Breast epithelium (tissue), 3 donors: ENCODE measurements around the gene THOC6.

Source experiments
- POLR2A ChIP-seq: fragments of 450-650 bp; IDR thresholded peaks from one replicate; pipeline ENCODE4 v1.6.1; 2016; ENCODE audit warnings: antibody characterized with exemption, mild to moderate bottlenecking, moderate library complexity
- POLR2AphosphoS5 ChIP-seq, 3 donors: sonication (generic); formaldehyde crosslinking; IDR thresholded peaks; one replicate each; pipeline ENCODE4 v1.6.1; 2017; ENCODE audit warnings: antibody characterized with exemption in 3 of 3
- TF ChIP-seq, protein P1 (sequence below), 3 donors: fragments of 450-650 bp; IDR thresholded peaks; one replicate each; pipeline ENCODE4 v1.5.1; 2016 to 2017; ENCODE audit warnings: antibody characterized with exemption in 3 of 3, mild to moderate bottlenecking in 3 of 3, moderate library complexity in 3 of 3

DNA sequence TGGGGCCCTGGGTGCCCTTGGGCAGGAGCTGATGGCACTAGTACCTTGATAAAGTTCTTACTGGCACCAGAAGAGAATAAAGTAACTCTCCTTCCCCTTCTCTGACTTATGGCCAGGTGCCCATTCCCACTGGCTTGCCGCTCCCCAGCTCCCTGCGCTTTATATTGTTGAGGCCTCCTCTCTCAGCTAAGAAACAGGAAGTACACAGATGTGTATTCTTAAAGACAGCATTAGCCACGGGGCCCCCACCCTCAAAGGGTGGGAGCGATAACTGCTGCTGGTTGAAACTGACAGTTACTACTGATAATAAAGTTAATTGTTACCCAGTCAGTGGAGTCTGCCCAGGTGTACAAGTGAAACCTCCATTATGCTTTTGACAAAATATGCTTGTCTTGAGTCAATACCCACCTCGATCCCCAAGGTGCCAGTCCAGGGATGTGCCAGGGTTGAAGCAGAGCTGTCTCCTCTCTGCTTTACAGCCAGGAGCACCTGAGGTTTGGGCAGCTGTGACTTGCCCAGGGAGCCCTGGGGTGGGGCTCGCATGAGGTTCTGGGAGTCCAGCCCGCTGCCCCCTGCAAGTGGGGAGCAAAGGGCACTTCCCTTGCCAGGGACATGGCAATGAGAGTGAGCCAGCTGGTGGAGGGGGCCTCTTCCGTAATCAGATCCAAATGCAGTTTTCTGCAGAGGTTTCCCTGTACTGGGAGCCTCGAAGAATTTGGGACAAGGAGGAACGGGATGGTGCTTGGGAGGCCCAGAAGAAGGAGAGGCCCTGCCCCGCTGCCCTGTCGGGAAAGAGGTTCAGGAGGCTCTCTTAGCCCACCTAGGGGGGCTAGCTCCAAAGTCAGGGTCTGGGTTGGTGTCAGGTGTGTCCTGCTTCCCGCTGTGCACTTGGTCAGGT, 16.5 kb upstream of the THOC6 start:
- no peak for TF ChIP-seq POLR2A
- TF ChIP-seq, protein P1, sequence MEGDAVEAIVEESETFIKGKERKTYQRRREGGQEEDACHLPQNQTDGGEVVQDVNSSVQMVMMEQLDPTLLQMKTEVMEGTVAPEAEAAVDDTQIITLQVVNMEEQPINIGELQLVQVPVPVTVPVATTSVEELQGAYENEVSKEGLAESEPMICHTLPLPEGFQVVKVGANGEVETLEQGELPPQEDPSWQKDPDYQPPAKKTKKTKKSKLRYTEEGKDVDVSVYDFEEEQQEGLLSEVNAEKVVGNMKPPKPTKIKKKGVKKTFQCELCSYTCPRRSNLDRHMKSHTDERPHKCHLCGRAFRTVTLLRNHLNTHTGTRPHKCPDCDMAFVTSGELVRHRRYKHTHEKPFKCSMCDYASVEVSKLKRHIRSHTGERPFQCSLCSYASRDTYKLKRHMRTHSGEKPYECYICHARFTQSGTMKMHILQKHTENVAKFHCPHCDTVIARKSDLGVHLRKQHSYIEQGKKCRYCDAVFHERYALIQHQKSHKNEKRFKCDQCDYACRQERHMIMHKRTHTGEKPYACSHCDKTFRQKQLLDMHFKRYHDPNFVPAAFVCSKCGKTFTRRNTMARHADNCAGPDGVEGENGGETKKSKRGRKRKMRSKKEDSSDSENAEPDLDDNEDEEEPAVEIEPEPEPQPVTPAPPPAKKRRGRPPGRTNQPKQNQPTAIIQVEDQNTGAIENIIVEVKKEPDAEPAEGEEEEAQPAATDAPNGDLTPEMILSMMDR (IDR thresholded peaks at IDR 0.05) = no peak
- TF ChIP-seq POLR2AphosphoS5 (IDR thresholded peaks at IDR 0.05) = no peak
